Hepatocyte (in vitro differentiated cells): ENCODE data around the gene RHOA.

Experiments
- CTCF ChIP-seq: fragments of 200-600 bp; sonication (generic); IDR thresholded peaks from 2 replicates; pipeline ENCODE4 v1.5.1; 2016; ENCODE audit warnings: antibody characterized with exemption, mild to moderate bottlenecking; ENCODE audit not compliant: poor library complexity
- EZH2 ChIP-seq: fragments of 200-600 bp; sonication (generic); IDR thresholded peaks from 2 replicates; pipeline ENCODE4 v1.6.1; 2016; ENCODE audit warnings: antibody characterized with exemption, mild to moderate bottlenecking, borderline replicate concordance

GRCh38 chr3:49454898-49455681 lies 43.3 kb upstream of the RHOA start:
- TF ChIP-seq EZH2 (no peak), CTCF (no peak)
